Breast epithelium (tissue), 4 donors: ENCODE data around the gene AEN. TPM values are rescaled to one million over a fixed set of nuclear protein-coding genes. Genes with fewer than 3 reads are reported as not detected.

ENCODE experiments used
- DNase-seq, 2 donors: peaks; one replicate each; pipeline ENCODE4 v3.0.0-alpha.2; 2019; ENCODE audit warnings: low spot score in 2 of 2
- H3K27ac ChIP-seq, 2 donors: fragments of 200-600 bp; sonication (generic) in 1 of 2; one replicate each; pipeline ENCODE4 v1.5.1; 2016 to 2019; ENCODE audit warnings: mild to moderate bottlenecking in 1 of 2
- H3K27me3 ChIP-seq, 2 donors: fragments of 200-600 bp; sonication (generic) in 1 of 2; one replicate each; pipeline versions ENCODE4 v1.5.1 to v1.6.0; 2017 to 2019; ENCODE audit warnings: control low read depth in 1 of 2, mild to moderate bottlenecking in 1 of 2
- H3K36me3 ChIP-seq: fragments of 200-600 bp; one replicate; pipeline ENCODE4 v1.5.1; 2019
- H3K4me1 ChIP-seq, 2 donors: fragments of 200-600 bp; sonication (generic); one replicate each; pipeline ENCODE4 v1.5.1; 2016 to 2019; ENCODE audit warnings: control low read depth in 1 of 2
- H3K4me3 ChIP-seq, 3 donors: fragments of 200-600 bp; sonication (generic); 1 replicate in 2 of 3; 2 replicates in 1 of 3; pipeline ENCODE4 v1.5.1; 2016 to 2019; ENCODE audit warnings: mild to moderate bottlenecking in 3 of 3, moderate library complexity in 2 of 3
- H3K9me3 ChIP-seq, 2 donors: fragments of 200-600 bp; sonication (generic) in 1 of 2; one replicate each; pipeline ENCODE4 v1.5.1; 2016 to 2019; ENCODE audit warnings: control low read depth in 1 of 2
- POLR2A ChIP-seq: fragments of 450-650 bp; IDR thresholded peaks from one replicate; pipeline ENCODE4 v1.6.1; 2016; ENCODE audit warnings: antibody characterized with exemption, mild to moderate bottlenecking, moderate library complexity
- POLR2AphosphoS5 ChIP-seq, 3 donors: sonication (generic); formaldehyde crosslinking; IDR thresholded peaks; one replicate each; pipeline ENCODE4 v1.6.1; 2017; ENCODE audit warnings: antibody characterized with exemption in 3 of 3
- intact Hi-C: fragments of 100-400 bp; cut with DNase I; formaldehyde crosslinking; loops from one replicate; pipeline ENCODE4 v1.15.1; 2023; ENCODE audit warnings: low total_unique reads
- total RNA-seq, 3 donors: library from RNA; depleted of rRNA; stranded (reverse); fragments of >200 nt; gene quantifications; one replicate each; pipeline ENCODE4 v1.1.0, GENCODE V29; 2016
- TF ChIP-seq, protein P1 (sequence below), 3 donors: fragments of 450-650 bp; IDR thresholded peaks; one replicate each; pipeline ENCODE4 v1.5.1; 2016 to 2017; ENCODE audit warnings: antibody characterized with exemption in 3 of 3, mild to moderate bottlenecking in 3 of 3, moderate library complexity in 3 of 3

The AEN gene
- total RNA-seq, 3 donors from 2014 or later = 11.7 to 21.6 (median 18.1) TPM

- intact Hi-C loops = no loop called here
- DNase-seq = no peak
Measured at GRCh38 chr15:88613074-88613944, 7.8 kb upstream of the AEN start.

DNA sequence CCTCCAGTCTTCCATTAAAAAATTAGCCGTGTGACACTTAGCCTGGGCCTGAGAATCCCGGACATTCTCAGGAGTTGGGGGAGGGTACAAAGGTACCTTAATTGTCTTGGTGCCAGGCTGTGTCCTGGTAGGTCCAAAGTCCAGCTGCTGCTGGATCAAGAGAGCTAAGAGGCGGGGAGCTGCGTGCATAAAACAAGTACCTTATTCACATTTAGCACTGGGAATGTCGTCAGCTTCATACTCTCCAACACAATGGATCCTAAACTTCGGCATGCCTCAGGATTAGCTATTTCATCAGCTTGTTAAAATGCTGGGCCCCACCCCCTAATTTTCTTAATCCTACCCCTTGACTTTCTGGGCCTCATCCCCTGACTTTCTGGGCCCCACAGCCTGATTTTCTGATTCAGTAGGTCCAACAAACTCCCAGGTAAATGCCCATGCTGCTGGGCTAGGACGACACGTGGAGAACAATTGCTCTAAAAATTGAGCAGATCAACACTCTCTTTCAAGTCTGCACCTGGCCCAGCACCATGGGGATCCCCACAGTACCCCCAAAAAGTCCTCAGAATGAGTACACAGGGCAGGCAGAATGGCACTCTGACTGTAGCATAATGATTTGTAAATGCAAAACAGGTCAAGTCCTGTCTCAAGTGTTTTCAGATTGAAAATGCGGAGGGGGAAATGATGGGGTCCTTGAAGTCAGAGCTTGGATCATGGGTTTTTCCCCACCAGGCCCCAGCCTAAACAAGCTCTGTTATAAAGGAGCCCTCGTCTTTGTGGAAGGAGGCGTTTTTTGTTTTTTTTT, 5.6 kb upstream of the AEN start:
- Histone ChIP-seq H3K27ac (no peak overlapping the region), H3K36me3 (no peaks in the 10 kb centered on the region), H3K4me1 (no peaks in the 10 kb centered on the region), H3K9me3 (no peaks in the 10 kb centered on the region), H3K4me3 (no peak overlapping the region), H3K27me3 (no peaks in the 10 kb centered on the region)
- intact Hi-C loops = no loop called here
- TF ChIP-seq POLR2AphosphoS5 (IDR thresholded peaks at IDR 0.05) (no peak), POLR2A (no peak)
- TF ChIP-seq, protein P1, sequence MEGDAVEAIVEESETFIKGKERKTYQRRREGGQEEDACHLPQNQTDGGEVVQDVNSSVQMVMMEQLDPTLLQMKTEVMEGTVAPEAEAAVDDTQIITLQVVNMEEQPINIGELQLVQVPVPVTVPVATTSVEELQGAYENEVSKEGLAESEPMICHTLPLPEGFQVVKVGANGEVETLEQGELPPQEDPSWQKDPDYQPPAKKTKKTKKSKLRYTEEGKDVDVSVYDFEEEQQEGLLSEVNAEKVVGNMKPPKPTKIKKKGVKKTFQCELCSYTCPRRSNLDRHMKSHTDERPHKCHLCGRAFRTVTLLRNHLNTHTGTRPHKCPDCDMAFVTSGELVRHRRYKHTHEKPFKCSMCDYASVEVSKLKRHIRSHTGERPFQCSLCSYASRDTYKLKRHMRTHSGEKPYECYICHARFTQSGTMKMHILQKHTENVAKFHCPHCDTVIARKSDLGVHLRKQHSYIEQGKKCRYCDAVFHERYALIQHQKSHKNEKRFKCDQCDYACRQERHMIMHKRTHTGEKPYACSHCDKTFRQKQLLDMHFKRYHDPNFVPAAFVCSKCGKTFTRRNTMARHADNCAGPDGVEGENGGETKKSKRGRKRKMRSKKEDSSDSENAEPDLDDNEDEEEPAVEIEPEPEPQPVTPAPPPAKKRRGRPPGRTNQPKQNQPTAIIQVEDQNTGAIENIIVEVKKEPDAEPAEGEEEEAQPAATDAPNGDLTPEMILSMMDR (IDR thresholded peaks at IDR 0.05) = no peak
- no peak for DNase-seq

More at GRCh38 chr15:88613074-88613944, 7.8 kb upstream of the AEN start:
- H3K9me3 ChIP-seq = no peaks in the 10 kb centered on the region
- no peak overlapping the region for H3K27ac ChIP-seq
- H3K27me3 ChIP-seq = peaks cover 0 to 6% of the 10 kb centered on the region in 2 donors
- no peaks in the 10 kb centered on the region for H3K4me1 ChIP-seq
- TF ChIP-seq, protein P1 (IDR thresholded peaks at IDR 0.05) = no peak
- no peak for TF ChIP-seq POLR2A
- no peak for TF ChIP-seq POLR2AphosphoS5 (IDR thresholded peaks at IDR 0.05)
- H3K4me3 ChIP-seq = no peak overlapping the region
- no peaks in the 10 kb centered on the region for H3K36me3 ChIP-seq

- Histone ChIP-seq H3K27me3 (no peaks in the 10 kb centered on the region), H3K9me3 (no peaks in the 10 kb centered on the region), H3K36me3 (no peaks in the 10 kb centered on the region), H3K4me3 (no peak overlapping the region), H3K27ac (no peak overlapping the region), H3K4me1 (peaks cover 0 to 4% of the 10 kb centered on the region in 2 donors)
- intact Hi-C loops = no loop called here
- no peak for DNase-seq
- TF ChIP-seq POLR2A = no peak
- no peak for TF ChIP-seq POLR2AphosphoS5 (IDR thresholded peaks at IDR 0.05)
- TF ChIP-seq, protein P1 (IDR thresholded peaks at IDR 0.05) = no peak
Measured at GRCh38 chr15:88616240-88616639, 4.9 kb upstream of the AEN start.

GRCh38 chr15:88617031-88617722, 4.0 kb upstream of the AEN start:
- no peak for DNase-seq
- Histone ChIP-seq H3K9me3 (no peaks in the 10 kb centered on the region), H3K4me1 (peaks cover under 1 to 4% of the 10 kb centered on the region in 2 donors), H3K36me3 (no peaks in the 10 kb centered on the region), H3K27ac (no peak overlapping the region), H3K4me3 (no peak overlapping the region), H3K27me3 (no peaks in the 10 kb centered on the region)
- intact Hi-C loops = no loop called here
- TF ChIP-seq POLR2A (no peak), POLR2AphosphoS5 (IDR thresholded peaks at IDR 0.05) (no peak)
- TF ChIP-seq, protein P1 (IDR thresholded peaks at IDR 0.05) = no peak
